Measurements from ENCODE around the gene CAMSAP1.

The CAMSAP1 gene

DNA sequence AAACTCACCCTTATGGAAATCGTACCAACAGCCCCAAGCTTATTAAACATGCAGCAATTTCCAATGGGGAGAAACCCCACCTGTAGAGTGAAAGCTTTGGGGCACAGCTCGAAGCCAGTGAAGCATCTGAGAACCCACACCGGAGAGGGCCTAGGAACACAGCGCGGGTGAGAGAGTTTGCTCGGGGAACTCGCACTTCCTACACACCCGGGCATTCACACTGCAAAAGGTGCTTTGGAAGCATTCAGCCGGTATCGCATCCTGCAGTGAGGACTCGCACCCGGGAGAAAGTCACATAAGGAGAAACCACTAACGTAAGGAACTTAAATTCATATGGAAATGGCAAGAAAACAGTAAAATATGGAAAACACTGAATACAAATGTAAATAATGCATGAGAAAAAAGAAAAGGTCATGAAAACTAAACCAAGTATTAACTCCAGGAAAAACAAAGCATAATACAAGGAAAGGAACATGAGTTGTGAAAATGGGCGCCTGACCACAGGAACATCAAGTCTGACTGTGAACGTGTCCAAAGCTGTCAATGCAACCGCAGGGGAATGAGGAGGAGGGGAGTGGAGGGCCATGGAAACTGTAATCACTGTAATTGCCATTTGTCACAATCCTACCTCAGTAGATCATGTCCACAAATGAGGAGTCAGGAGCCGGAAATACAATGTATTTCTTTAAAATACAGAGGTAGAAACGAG is 28.7 kb downstream of the CAMSAP1 start:
- DNase-seq: no peak

DNA sequence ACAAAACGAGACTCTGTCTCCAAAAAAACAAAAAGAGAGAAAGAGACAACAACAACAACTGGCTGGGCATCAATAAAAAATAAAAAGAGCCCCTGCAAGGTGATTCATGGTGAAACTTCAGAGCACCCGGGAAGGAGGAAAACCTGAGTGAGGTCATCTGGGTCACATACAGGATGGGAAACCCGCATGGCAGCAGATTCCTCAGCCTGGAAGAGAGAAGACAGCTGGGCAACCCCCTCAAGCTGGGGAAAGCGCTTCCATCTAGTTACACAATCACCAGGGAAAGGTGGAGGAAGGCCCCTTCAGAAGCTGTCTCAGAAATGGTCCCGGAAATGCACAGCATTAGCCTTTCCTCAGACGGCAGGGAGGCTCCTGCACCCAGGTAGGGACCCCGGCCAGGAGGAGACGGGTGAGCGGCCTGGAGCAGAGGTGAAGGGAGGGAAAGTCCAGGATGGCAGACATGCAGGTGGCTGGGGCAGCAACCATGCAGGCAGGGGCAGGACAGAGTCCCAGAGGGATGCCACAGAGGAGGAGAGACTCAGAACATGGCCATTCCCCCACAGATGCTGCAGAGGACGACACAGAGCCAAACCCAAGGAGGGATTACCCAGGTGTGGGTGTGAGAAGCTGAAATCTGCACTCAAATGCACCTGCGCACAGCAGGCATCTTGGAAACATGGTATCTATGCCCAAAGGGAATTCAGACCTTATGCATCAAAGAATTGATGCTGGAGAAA is 29.4 kb downstream of the CAMSAP1 start:
- DNase-seq: no peak

DNA sequence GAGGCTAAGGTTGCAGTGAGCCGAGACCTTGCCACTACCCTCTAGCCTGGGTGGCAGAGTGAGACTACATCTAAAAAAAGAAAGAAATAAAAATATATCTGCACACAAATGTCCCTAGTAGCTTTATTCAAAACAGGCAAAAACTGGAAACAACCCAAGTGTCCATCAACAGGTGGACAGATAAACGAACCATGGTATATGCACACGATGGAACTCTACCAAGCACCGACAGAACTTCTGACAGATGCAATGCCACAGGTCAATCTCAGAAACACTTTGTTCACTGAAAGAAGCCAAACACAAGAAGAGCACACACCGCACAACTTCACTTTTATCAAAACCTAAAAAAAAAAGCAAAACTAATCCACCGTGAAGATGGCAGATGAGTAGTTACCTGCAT is 30.4 kb downstream of the CAMSAP1 start:
- no peak for DNase-seq

DNA sequence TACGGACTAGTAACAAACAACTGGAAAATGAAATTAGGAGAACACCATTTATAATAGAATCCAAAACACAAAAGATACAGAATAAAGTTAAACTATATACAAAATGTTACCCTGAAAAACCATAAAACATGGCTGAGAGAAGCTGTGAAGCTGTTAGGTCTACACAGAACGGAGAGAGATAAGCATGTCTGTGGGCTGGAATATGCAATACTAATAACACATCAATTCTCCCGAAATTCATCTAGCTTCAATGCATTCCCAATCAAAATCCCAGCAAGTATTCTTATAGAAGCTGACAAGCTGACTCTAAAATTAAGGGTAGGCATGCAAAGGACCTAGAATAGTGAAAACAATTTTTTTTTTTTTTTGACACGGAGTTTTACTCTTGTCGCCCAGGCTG is 32.5 kb downstream of the CAMSAP1 start:
- no peak for DNase-seq

DNA sequence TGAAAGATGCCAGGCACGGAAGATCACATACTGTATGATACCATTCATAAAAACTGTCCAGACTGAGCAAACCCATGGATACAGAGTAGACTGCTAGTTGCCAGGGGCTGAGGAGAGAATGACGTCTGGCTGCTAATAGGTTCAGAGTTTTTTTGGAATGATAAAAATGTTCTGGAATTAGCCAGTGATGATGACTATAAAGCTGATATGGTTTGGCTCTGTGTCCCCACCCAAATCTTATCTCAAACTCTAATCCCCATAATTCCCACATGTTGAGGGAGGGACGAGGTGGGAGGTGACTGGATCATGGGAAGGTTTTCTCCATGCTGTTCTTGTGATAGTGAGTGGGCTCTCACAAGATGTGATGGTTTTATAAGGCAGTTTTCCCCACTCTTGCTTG is 37.4 kb downstream of the CAMSAP1 start:
- no peak for DNase-seq

DNA sequence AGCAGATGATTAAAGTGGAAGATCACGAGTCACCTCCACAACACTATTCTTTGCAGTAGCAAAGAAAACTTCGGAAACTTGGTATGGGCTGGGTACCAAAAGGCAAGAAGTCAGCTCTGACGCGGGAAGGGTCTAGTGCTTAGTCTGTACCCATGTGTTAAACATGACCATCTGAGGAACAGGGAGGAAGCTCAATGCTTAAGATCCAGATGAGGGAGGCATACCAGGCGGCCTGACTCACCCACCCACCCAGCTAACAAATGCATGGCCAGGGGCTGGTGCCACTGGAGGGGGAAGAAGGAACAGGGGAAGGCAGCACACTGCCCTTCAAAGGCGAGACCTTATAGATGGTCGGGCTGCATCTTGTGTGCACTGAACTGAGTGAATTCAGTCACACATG is 41.8 kb downstream of the CAMSAP1 start:
- DNase-seq: no peak

DNA sequence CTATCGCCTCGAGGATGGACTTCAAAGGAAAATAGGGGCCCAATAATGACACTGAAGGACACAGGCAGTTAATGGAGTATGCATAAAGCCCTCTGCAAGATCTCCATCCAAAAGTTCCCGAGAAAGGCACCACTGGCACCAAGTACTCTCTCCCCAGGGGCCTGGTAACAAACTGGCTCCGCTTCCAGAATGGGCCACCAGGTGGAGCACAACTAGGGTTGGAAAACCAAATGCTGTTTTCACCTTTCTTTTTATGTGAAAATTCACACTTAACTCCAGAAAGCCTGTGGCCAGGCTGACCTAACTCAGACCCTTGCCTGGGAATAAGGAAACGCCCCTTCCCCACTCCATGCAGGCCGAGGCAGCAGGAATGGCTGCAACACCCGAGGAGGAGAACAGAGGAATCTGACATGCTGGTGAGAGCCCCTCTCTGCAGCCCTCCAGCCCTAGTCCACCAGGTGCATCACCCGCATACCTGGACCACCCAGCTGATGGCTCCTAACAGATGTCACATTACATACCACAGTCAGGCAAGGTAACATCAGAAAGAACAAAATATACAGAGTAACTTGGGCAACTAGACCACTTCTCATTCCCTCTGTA is 42.8 kb downstream of the CAMSAP1 start:
- DNase-seq: peak; percentile 60

DNA sequence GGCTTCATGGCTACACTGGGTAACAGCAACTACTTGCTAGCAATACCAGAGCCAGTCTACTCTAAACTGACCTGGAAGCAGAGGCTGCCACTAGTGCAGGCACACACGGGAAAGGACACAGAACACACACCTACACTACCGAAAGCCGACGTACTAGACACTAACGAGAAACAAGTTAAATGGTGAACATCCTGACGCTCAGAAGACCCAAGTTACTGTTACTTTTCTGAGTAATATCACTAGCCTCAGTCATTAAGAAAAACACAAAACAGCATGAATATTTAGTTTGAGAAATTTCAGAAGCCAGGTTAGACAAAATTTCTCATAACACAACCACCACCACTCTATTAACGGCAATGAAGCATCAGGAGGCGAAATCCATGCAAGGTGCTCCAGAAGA is 44.5 kb downstream of the CAMSAP1 start:
- no peak for DNase-seq

DNA sequence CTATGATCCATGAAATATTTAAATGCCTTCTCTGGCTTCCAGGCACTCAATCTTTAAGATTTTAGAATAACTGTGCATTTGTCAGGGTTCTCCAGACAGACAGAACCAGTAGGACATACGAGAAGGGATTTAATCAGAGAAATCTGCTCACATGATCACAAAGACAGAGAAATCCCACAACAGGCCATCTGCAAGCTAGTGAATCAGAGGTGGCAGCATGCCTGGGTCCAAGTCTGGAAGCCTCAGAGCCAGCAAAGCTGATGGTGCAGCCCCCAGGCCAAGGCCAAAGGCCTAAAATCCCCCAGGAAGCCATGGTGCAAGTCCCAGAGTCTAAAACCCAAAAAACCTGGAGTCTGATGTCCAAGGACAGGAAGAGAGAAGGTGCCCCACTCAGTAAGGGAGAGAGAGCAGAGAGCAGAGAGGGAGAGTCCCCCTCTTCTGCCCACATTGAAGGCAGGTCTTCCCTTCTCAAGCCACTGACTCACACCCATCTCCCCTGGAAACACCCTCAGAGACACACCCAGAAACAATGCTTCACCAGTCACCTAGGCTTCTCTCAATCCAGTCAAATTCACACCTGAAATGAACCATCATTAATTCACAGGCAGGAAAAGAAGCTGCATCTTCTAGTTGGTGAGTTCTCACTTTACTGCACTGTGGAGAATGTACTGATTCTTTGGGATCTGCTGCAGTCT is 48.7 kb downstream of the CAMSAP1 start:
- no peak for DNase-seq

DNA sequence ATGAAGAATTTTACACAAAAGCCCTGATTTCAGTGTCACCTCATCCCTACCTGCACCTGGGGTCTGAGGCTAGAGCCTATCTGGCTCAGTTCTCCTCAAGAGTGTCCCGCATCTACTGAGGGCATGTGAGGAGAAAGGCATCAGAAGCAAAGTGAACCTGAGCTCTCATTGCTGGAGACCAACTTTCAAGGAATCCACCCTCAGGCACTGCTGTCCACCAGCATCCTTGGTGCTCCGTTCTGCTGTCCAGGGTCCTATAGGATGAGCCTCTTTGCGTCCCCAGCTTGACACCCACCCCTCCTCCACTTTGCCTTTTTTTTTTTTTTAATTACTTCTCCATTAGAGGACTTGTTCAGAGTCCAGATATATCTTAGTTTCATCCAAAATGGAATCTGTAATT is 49.5 kb downstream of the CAMSAP1 start:
- DNase-seq: no peak

DNA sequence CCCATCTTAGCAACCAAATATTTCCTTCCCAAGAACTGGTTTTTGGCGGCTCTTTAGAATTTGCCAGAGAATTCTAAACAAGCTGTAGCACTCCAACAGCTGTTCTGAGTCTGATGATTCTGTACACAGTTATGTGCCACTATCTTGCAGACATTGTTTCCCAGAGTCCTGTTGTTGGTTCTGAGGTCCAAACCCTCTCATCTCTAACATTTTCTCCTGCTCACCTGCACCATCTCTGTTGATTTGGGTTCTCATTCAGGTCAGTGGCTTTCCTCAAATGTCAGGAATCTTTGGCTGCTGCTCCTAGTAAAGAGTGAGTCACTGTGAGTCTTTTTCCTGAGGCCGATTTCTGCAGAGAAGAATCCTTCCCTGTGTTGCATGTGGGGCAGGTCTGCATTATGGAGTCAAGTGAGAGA is 50.0 kb downstream of the CAMSAP1 start:
- DNase-seq: no peak

DNA sequence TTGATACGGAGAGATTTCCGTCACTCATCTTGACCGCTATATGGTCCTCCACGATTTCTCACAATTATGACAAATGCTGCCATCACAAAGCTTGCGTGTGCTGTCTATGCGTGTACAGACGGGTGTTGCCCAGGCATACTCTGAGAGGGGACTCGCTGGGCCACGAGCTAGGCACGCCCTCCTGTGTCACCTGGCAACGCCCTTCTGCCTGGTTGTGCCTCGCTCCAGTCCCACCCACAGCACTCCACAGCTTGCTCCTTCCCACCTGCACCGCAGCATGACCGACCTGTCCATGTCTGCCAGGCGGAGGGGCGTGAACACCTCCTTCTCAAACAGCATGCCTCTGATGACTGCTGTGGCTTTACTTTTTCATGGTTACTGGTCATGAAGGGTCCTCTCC is 55.6 kb downstream of the CAMSAP1 start:
- DNase-seq: no peak

DNA sequence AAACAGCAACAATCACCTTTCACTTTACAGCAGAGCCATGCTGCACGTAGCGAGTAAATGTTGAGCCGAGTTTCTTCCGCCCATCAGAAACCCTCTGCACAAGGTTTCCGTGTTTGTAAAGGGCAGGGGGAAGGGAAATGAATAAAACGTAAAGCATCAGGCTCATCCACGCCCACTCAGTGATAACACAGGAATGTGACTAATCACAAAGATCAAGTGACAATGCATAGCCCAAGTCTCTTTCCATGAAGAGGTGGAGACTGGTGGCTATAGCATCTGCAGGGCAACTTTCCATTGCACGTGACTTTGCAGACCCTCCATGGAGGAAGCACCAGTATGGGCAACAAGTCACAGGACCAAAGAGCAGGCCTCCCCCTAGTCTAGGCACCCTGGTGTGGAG is 56.6 kb downstream of the CAMSAP1 start:
- no peak for DNase-seq

DNA sequence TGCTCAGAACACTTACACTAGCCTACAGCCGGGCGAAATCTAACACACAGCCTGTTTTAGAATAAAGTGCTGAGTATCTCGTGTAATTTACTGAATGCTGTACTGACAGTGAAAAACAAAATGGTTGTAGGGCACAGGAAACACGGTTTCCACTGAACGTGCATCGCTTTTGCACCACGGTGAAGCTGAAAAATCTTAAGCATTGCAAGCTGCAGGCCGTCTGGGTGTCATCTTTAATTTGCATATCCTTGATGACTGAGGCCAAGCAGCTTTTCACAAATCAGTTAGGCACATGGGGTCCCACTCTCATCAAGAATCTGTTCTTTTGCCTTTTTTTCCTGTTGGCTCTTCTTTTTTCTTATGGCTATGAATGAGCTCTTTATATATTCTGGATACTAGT is 58.2 kb downstream of the CAMSAP1 start:
- no peak for DNase-seq

DNA sequence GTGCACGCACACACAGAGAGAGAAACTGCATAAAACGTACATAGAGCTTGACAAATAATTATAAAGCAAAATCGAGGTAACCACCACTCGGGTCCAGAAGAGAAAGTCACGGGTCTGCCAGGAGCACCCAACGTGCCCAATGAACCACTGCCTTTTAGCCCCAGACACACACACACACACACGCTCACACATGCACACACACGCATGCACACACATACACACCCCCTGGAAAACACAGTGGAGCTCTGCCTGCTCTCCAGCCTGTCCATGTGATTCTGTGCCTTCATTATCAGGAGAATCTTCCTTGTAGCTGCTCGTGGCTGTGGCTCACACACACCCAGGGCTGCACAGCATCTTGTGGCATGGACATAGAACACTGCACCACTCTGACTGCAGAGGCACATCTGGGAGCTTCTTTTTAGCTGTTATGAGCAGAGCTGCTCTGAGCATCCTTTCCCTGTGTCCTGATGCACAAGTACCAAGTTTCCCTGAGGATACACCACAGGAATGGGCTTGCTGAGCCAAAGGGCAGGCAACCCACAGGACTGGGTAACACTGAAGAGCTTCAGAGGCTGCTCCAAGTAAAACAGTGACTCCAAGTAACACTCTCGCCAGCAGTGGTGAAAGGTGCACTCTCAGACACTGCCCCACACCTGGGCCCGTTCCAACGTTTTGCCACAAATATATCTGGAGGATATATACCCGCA is 58.9 kb downstream of the CAMSAP1 start:
- DNase-seq: no peak

DNA sequence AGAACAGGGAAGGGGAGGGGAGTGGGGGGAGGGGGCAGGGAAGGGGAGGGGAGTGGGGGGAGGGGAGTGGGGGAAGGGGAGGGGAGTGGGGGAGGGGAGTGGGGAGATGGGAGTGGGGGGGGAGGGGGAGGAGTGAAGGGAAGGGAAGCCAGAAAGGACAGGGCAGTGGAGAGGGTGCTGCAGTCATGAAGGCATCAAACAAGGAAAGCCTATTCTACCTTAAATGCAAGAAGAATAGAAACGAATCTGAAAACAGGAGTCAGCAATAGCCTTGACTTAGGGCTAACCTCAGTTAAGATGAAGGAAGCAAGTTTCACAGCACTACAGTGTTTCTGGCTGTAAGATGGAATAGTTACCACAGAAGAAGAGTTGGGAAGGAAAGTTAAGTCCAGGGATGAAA is 59.5 kb downstream of the CAMSAP1 start:
- DNase-seq: no peak

DNA sequence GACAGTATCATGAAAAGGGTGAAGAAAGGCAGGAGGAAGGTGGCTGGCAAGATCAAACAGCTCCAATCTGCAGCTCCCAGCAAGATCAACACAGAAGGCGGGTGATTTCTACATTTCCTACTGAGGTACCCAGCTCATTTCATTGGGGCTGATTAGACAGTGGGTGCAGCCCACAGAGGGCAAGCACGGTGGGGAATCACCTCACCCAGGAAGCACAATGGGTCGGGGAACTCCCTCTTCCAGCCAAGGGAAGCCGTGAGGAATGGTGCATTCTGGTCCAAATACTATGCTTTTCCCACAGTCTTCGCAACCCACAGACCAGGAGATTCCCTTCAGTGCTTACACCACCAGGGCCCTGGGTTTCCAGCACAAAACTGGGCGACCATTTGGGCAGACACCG is 66.8 kb downstream of the CAMSAP1 start:
- no peak for DNase-seq

DNA sequence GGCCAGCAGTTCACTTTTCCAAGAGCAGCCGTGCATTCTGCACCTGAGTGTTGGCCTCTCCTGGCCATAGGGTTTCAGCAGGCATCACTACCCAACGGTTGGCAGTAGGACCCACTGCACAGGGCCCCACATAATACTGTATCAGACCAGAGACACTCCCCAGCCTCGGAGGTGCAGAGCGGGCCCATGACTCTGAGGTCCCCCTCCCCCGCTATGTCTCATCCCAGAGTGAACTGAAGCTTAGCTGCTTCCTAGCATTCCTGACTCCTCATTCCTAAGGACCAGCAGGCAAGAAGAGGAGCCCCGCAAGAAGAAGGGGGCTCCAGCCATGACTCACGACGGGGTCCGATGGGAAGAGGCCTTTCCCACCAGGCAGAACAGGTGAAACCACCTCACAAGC is 67.2 kb downstream of the CAMSAP1 start:
- DNase-seq: no peak

DNA sequence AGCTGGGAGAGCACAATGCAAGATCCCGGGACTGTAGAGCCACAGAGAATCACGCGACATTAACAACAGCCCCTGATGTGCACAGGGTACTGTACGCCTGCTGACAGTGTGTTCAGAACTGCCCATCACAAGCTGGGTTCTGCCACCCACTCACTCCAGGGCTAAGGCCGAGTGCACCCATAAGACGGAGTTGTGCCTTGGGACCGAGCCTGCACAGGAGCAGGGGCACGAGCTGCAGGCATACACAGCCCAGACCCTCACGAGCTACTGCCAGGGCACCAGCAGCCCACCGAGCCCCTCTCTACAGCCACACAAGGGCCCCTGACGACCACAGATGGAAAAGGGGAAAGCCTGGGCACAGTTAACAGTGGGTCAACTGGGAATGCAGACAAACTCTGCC is 67.8 kb downstream of the CAMSAP1 start:
- no peak for DNase-seq

DNA sequence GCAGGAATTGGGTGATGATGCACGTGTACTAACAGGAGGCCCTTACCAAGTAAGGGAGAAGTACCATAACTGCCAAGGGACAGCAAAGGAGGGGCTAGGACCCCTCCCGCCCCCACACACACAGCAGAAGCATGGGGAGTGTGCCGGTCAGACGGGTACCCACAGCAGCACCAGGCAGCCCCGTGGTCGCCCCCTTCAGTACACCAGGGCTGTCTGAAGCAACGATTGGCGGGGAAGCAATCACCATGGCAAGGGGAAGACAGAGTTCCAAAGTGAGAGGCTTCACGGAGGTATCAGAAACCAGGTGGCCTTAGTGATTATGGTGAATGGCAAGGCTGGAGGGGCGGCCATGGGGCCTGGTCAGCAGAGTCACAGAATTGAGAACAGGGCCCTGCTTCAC is 72.2 kb downstream of the CAMSAP1 start:
- no peak for DNase-seq

DNA sequence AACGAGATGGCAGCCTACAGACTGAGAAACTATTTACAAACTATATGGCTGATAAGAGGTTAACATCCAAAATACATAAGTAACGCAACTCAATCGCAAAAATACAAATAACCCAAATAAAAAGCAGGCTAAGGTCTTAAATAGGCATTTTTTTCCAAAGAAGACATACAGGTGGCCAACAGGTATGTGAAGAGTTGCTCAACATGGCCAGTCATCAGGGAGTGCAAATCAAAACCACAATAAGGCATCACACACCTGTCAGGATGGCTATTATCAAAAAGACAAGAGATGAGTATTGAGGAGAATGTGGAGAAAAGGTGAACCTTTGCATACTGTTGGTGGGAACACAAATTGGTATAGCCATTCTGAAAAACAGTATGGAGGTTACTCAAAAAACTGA is 73.5 kb downstream of the CAMSAP1 start:
- no peak for DNase-seq

DNA sequence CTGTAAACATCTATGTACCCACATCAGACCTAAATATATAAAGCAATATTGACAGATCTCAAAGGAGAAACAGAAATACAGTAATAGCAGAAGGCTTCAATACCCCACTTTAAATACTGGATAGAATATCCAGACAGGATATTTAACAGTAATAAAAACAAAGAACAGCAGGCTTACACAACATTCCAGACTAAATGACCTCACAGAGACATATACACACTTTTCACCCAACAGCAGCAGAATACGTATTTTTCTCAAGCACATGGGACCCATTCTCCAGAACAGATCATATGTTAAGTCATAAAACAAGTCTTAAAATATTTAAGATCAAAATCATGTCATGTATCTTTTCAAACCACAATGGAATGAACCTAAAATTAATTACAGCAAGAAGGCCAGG is 76.8 kb downstream of the CAMSAP1 start:
- no peak for DNase-seq

DNA sequence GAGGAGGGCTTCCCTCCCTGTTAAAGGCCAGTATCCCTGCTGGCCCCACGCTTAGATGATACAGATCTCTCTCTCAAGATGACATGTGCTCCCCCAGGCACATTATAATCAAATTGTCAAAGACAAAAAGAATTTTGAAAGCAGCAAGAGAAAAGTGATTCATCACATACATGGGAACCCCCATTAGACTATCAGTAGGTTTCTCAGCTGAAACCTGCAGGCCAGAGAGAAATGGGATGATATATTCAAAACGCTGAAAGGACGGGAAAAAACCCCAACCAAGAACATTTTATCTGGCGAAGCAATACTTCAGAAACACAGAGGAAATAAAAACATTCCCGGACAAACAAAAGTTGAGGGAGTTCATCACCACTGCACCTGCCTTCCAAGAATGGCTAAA is 78.7 kb downstream of the CAMSAP1 start:
- no peak for DNase-seq

All from femur (tissue), 1 donor.